Neural progenitor cell (in vitro differentiated cells): ENCODE measurements around the gene RPS16. TPM values are rescaled to one million over a fixed set of nuclear protein-coding genes. Genes with fewer than 3 reads are reported as not detected.

Source experiments
- DNase-seq: peaks from one replicate; pipeline ENCODE4 v3.0.0-alpha.2; 2016; ENCODE audit warnings: low spot score
- H2AFZ ChIP-seq: fragments of 200-600 bp; sonication (generic); replicated peaks from 2 replicates; pipeline ENCODE4 v1.6.1; 2016; ENCODE audit warnings: antibody characterized with exemption
- H3F3A ChIP-seq: fragments of 200-600 bp; sonication (generic); 2 replicates; pipeline ENCODE4 v1.6.1; 2016; ENCODE audit warnings: antibody characterized with exemption, low read depth
- H3K27ac ChIP-seq: fragments of 200-600 bp; sonication (generic); 2 replicates; pipeline ENCODE4 v1.5.1; 2016; ENCODE audit warnings: mild to moderate bottlenecking
- H3K27me3 ChIP-seq: fragments of 200-600 bp; sonication (generic); 2 replicates; pipeline ENCODE4 v1.6.1; 2016; ENCODE audit warnings: mild to moderate bottlenecking, moderate library complexity
- H3K36me3 ChIP-seq: fragments of 200-600 bp; sonication (generic); 2 replicates; pipeline ENCODE4 v1.5.1; 2016
- H3K4me1 ChIP-seq: fragments of 200-600 bp; sonication (generic); 2 replicates; pipeline ENCODE4 v1.6.1; 2016; ENCODE audit warnings: mixed run types
- H3K4me2 ChIP-seq: fragments of 200-600 bp; sonication (generic); 2 replicates; pipeline ENCODE4 v1.6.1; 2016
- H3K4me3 ChIP-seq: fragments of 200-600 bp; sonication (generic); 2 replicates; pipeline ENCODE4 v1.5.1; 2016
- H3K79me2 ChIP-seq: fragments of 200-600 bp; sonication (generic); 2 replicates; pipeline ENCODE4 v1.6.1; 2016; ENCODE audit warnings: low read depth
- H3K9ac ChIP-seq: fragments of 200-600 bp; sonication (generic); 2 replicates; pipeline ENCODE4 v1.6.1; 2016
- H3K9me3 ChIP-seq: fragments of 200-600 bp; sonication (generic); 2 replicates; pipeline ENCODE4 v1.5.1; 2016; ENCODE audit warnings: low read depth
- H4K20me1 ChIP-seq: fragments of 200-600 bp; sonication (generic); 2 replicates; pipeline ENCODE4 v1.6.1; 2016; ENCODE audit warnings: low read depth
- H3K27ac Mint-ChIP-seq: 3 replicates; pipeline ENCODE4 v1.8.0; 2021; ENCODE audit warnings: mixed read lengths
- H3K27me3 Mint-ChIP-seq: 2 replicates; pipeline ENCODE4 v1.8.0; 2022; ENCODE audit warnings: low read depth, mild to moderate bottlenecking, inconsistent platforms, moderate library complexity, mixed read lengths; ENCODE audit not compliant: insufficient read depth
- H3K36me3 Mint-ChIP-seq: 3 replicates; pipeline ENCODE4 v1.8.0; 2021; ENCODE audit warnings: mixed read lengths
- H3K4me1 Mint-ChIP-seq: 3 replicates; pipeline ENCODE4 v1.8.0; 2021; ENCODE audit warnings: mixed read lengths
- H3K4me3 Mint-ChIP-seq: 3 replicates; pipeline ENCODE4 v1.8.0; 2021; ENCODE audit warnings: mild to moderate bottlenecking, moderate library complexity, mixed read lengths
- H3K9me3 Mint-ChIP-seq: 3 replicates; pipeline ENCODE4 v1.8.0; 2020; ENCODE audit warnings: mixed read lengths
- EZH2 ChIP-seq: fragments of 200-600 bp; sonication (generic); IDR thresholded peaks from 2 replicates; pipeline ENCODE4 v1.6.1; 2017; ENCODE audit warnings: antibody characterized with exemption, mild to moderate bottlenecking, moderate library complexity
- EZH2phosphoT487 ChIP-seq: fragments of 200-600 bp; sonication (generic); IDR thresholded peaks from 2 replicates; pipeline ENCODE4 v1.6.1; 2017; ENCODE audit warnings: antibody characterized with exemption
- total RNA-seq: library from RNA; depleted of rRNA; stranded (reverse); fragments of >200 nt; gene quantifications from 2 replicates; pipeline ENCODE4 v1.2.3, GENCODE V29; 2015; ENCODE audit warnings: low replicate concordance
- TF ChIP-seq, protein P1 (sequence below): fragments of 200-600 bp; sonication (generic); IDR thresholded peaks from 2 replicates; pipeline ENCODE4 v1.5.1; 2017; ENCODE audit warnings: antibody characterized with exemption, mild to moderate bottlenecking

Gene RPS16
- total RNA-seq, 1 donor from 2014 or later: 94.8 TPM

DNA sequence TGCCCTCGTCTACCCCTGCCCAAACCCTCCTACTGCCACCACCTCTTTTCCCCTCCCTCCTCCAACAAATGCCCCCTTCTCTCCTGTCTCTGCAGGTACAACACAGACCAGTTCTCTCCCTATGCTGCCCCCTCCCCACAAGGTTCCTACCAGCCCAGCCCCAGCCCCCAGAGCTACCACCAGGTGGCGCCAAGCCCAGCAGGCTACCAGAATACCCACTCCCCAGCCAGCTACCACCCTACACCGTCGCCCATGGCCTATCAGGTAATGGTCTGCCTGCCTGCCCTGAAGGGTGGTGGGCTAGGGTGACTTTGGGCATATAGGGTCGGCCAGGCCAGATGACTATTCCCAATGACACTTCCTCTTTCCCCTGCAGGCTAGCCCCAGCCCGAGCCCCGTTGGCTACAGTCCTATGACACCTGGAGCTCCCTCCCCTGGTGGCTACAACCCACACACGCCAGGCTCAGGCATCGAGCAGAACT, 38.4 kb upstream of the RPS16 start:
- H3K9ac ChIP-seq: no peak overlapping the region
- no peak overlapping the region for H3K27ac Mint-ChIP-seq
- peaks cover 30% of the 10 kb centered on the region for H3K36me3 Mint-ChIP-seq
- H3K79me2 ChIP-seq: no peaks in the 10 kb centered on the region
- H3K36me3 ChIP-seq: no peaks in the 10 kb centered on the region
- H3K4me1 Mint-ChIP-seq: no peaks in the 10 kb centered on the region
- no peaks in the 10 kb centered on the region for H3K27me3 ChIP-seq
- TF ChIP-seq, protein P1, sequence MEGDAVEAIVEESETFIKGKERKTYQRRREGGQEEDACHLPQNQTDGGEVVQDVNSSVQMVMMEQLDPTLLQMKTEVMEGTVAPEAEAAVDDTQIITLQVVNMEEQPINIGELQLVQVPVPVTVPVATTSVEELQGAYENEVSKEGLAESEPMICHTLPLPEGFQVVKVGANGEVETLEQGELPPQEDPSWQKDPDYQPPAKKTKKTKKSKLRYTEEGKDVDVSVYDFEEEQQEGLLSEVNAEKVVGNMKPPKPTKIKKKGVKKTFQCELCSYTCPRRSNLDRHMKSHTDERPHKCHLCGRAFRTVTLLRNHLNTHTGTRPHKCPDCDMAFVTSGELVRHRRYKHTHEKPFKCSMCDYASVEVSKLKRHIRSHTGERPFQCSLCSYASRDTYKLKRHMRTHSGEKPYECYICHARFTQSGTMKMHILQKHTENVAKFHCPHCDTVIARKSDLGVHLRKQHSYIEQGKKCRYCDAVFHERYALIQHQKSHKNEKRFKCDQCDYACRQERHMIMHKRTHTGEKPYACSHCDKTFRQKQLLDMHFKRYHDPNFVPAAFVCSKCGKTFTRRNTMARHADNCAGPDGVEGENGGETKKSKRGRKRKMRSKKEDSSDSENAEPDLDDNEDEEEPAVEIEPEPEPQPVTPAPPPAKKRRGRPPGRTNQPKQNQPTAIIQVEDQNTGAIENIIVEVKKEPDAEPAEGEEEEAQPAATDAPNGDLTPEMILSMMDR: peak; percentile 91
- TF ChIP-seq EZH2phosphoT487: no peak
- H3K27ac ChIP-seq: no peak overlapping the region
- peaks cover 12% of the 10 kb centered on the region for H3F3A ChIP-seq
- H3K9me3 ChIP-seq: no peaks in the 10 kb centered on the region
- H3K4me3 ChIP-seq: no peak overlapping the region
- H3K4me3 Mint-ChIP-seq: no peak overlapping the region
- no peaks in the 10 kb centered on the region for H3K4me1 ChIP-seq
- peak; percentile 77 for DNase-seq
- H3K4me2 ChIP-seq: no peak overlapping the region
- no peaks in the 10 kb centered on the region for H4K20me1 ChIP-seq
- H3K9me3 Mint-ChIP-seq: no peaks in the 10 kb centered on the region
- no peak overlapping the region for H2AFZ ChIP-seq
- peaks cover 4% of the 10 kb centered on the region for H3K27me3 Mint-ChIP-seq

- Histone ChIP-seq H4K20me1 (no peaks in the 10 kb centered on the region), H2AFZ (no peak overlapping the region), H3K36me3 (no peaks in the 10 kb centered on the region), H3K27me3 (no peaks in the 10 kb centered on the region), H3K4me1 (no peaks in the 10 kb centered on the region), H3K4me3 (no peak overlapping the region), H3K9ac (no peak overlapping the region), H3K27ac (no peak overlapping the region), H3K79me2 (no peaks in the 10 kb centered on the region), H3K9me3 (no peaks in the 10 kb centered on the region), H3K4me2 (no peak overlapping the region), H3F3A (peaks cover 9% of the 10 kb centered on the region)
- Mint-ChIP-seq H3K4me3 (no peak overlapping the region), H3K27ac (no peak overlapping the region), H3K36me3 (peaks cover 34% of the 10 kb centered on the region), H3K4me1 (no peaks in the 10 kb centered on the region), H3K9me3 (no peaks in the 10 kb centered on the region), H3K27me3 (peaks cover 6% of the 10 kb centered on the region)
- DNase-seq: no peak
- TF ChIP-seq, protein P1: no peak
- TF ChIP-seq EZH2phosphoT487 (no peak), EZH2 (no peak)
These were observed 37.8 kb upstream of the RPS16 start for GRCh38 chr19:39473443-39473960.

DNA sequence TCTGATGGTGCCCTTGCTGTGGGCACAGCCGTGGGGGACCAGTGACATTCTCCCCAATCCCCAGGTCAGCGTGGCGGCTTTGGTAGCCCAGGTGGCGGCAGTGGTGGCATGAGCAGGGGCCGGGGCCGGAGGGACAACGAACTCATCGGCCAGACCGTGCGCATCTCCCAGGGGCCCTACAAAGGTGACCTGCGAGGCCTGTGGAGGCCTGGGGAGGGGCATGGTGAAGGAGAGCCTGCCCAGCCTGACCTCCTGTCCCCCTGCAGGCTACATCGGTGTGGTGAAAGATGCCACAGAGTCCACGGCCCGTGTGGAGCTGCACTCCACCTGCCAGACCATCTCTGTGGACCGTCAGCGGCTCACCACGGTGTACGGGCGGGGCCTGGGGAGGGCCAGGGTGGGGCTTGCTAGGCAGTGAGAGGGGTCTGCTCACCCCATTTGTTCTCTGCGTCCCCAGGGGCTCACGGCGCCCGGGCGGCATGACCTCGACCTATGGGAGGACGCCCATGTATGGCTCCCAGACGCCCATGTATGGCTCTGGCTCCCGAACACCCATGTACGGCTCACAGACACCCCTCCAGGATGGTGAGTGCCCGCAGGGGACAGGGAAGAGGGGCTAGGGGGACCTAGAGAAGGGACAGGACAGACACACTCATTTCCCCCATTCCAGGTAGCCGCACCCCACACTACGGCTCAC, 37.1 kb upstream of the RPS16 start:
- Mint-ChIP-seq H3K27me3 (peaks cover 6% of the 10 kb centered on the region), H3K4me1 (no peaks in the 10 kb centered on the region), H3K36me3 (peaks cover 39% of the 10 kb centered on the region), H3K9me3 (no peaks in the 10 kb centered on the region), H3K27ac (no peak overlapping the region), H3K4me3 (no peak overlapping the region)
- TF ChIP-seq EZH2 (no peak), EZH2phosphoT487 (no peak)
- TF ChIP-seq, protein P1: no peak
- peaks cover 3% of the 10 kb centered on the region for H3F3A ChIP-seq
- H3K4me1 ChIP-seq: no peaks in the 10 kb centered on the region
- H3K9me3 ChIP-seq: no peaks in the 10 kb centered on the region
- H3K4me2 ChIP-seq: no peak overlapping the region
- H4K20me1 ChIP-seq: no peaks in the 10 kb centered on the region
- no peak overlapping the region for H3K4me3 ChIP-seq
- H2AFZ ChIP-seq: no peak overlapping the region
- no peaks in the 10 kb centered on the region for H3K27me3 ChIP-seq
- H3K27ac ChIP-seq: no peak overlapping the region
- H3K36me3 ChIP-seq: no peaks in the 10 kb centered on the region
- H3K79me2 ChIP-seq: no peaks in the 10 kb centered on the region
- no peak overlapping the region for H3K9ac ChIP-seq
- DNase-seq: no peak
